Measurements from ENCODE around the gene RPTOR.

GRCh38 chr17:80558046-80558445 is 13.4 kb downstream of the RPTOR start:
- TF ChIP-seq RAD21 (IDR thresholded peaks at IDR 0.05; ENCODE audit: low read length) (no peak), RXRA (IDR thresholded peaks at IDR 0.05; ENCODE audit: borderline replicate concordance, low read depth) (no peak), TEAD4 (IDR thresholded peaks at IDR 0.05; ENCODE audit: borderline replicate concordance, insufficient read depth) (no peak)
- TF ChIP-seq, protein P1, sequence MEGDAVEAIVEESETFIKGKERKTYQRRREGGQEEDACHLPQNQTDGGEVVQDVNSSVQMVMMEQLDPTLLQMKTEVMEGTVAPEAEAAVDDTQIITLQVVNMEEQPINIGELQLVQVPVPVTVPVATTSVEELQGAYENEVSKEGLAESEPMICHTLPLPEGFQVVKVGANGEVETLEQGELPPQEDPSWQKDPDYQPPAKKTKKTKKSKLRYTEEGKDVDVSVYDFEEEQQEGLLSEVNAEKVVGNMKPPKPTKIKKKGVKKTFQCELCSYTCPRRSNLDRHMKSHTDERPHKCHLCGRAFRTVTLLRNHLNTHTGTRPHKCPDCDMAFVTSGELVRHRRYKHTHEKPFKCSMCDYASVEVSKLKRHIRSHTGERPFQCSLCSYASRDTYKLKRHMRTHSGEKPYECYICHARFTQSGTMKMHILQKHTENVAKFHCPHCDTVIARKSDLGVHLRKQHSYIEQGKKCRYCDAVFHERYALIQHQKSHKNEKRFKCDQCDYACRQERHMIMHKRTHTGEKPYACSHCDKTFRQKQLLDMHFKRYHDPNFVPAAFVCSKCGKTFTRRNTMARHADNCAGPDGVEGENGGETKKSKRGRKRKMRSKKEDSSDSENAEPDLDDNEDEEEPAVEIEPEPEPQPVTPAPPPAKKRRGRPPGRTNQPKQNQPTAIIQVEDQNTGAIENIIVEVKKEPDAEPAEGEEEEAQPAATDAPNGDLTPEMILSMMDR (IDR thresholded peaks at IDR 0.05), result no peak
